NB4 (cell line): ENCODE data around the gene DAPK3.

Experiments used
- DNase-seq: peaks from one replicate; pipeline ENCODE4 v3.0.0; 2010; ENCODE audit warnings: low read depth
- H3K4me3 ChIP-seq: one replicate; pipeline ENCODE4 v1.5.1; 2011; ENCODE audit warnings: mild to moderate bottlenecking, low read depth, low read length, moderate library complexity
- MYC ChIP-seq: IDR thresholded peaks from 2 replicates; pipeline ENCODE4 v1.6.1; 2011; ENCODE audit warnings: low read depth, low read length
- POLR2A ChIP-seq: IDR thresholded peaks from 2 replicates; pipeline ENCODE4 v1.6.1; 2011; ENCODE audit warnings: mild to moderate bottlenecking; ENCODE audit not compliant: insufficient read length; ENCODE audit errors: extremely low read depth
- TF ChIP-seq, protein P1 (sequence below): IDR thresholded peaks from 2 replicates; pipeline ENCODE4 v1.6.1; 2011; ENCODE audit warnings: low read depth, low read length
- TF ChIP-seq, protein P2 (sequence below): IDR thresholded peaks from one replicate; pipeline ENCODE4 v1.5.1; 2012; ENCODE audit warnings: low read depth, low read length

The DAPK3 gene

DNA sequence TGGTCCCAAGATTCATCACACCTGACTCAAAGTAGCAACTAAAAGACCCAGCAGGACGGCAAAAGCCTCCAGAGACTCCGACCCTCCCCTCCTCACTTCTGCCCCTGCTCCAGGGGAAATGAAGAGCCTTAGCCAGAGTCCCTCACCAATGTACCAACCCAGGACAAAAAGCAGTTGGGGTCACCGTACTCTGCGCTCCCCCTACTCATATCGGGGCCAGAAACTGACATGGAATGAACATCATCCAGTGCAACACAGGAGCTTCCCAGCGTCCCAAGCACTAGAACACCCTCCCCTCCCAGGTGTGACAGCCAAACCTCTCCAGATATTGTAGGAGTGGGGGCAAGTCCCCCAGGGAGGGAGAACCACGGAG is 12.6 kb upstream of the DAPK3 start:
- peak overlapping the region; percentile 86 for H3K4me3 ChIP-seq
- DNase-seq, result no peak
- TF ChIP-seq, protein P1, sequence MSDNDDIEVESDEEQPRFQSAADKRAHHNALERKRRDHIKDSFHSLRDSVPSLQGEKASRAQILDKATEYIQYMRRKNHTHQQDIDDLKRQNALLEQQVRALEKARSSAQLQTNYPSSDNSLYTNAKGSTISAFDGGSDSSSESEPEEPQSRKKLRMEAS, result no peak
- TF ChIP-seq, protein P2, sequence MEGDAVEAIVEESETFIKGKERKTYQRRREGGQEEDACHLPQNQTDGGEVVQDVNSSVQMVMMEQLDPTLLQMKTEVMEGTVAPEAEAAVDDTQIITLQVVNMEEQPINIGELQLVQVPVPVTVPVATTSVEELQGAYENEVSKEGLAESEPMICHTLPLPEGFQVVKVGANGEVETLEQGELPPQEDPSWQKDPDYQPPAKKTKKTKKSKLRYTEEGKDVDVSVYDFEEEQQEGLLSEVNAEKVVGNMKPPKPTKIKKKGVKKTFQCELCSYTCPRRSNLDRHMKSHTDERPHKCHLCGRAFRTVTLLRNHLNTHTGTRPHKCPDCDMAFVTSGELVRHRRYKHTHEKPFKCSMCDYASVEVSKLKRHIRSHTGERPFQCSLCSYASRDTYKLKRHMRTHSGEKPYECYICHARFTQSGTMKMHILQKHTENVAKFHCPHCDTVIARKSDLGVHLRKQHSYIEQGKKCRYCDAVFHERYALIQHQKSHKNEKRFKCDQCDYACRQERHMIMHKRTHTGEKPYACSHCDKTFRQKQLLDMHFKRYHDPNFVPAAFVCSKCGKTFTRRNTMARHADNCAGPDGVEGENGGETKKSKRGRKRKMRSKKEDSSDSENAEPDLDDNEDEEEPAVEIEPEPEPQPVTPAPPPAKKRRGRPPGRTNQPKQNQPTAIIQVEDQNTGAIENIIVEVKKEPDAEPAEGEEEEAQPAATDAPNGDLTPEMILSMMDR, result no peak
- no peak for TF ChIP-seq MYC
- TF ChIP-seq POLR2A, result no peak

DNA sequence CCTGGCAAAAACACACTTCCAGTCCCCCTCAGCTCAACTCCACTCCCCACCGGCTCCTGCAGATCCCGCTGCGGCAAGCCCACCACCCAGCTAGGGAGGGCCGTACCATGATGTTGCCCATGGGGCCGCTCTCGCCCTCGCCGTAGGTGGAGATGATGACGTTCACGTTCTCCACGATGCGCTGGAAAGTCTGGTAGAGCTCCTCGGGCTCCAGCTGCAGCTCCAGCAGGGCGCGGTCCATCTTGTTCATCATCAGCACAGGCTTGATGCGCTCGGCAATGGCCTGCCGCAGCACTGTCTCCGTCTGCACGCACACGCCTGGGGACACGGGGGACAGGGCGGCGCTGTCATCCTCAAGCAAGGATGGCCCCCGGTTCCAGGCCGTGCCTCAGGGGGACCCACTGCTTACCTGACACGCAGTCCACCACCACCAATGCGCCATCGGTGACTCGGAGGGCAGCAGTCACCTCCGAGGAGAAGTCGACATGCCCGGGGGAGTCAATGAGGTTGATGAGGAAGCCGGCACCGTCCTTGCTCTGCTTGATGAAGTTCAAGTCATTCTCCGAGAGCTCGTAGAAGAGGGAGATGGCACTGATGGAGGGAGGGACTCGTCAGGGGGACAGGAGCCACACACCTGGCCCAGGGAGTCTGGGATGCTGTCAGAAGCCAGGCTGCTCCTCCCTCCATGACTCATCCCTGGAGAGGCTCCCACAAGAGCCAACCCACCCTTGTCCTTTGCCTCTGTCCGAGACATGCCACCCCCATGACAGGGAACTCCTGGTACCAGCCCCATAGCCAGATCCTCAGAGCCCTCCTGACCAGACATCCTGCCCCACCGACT is 12.0 kb upstream of the DAPK3 start:
- TF ChIP-seq MYC, result no peak
- TF ChIP-seq, protein P2, result no peak
- TF ChIP-seq, protein P1, result no peak
- no peak for TF ChIP-seq POLR2A
- peak; percentile 11 for DNase-seq
- H3K4me3 ChIP-seq, result peak overlapping the region; percentile 86

DNA sequence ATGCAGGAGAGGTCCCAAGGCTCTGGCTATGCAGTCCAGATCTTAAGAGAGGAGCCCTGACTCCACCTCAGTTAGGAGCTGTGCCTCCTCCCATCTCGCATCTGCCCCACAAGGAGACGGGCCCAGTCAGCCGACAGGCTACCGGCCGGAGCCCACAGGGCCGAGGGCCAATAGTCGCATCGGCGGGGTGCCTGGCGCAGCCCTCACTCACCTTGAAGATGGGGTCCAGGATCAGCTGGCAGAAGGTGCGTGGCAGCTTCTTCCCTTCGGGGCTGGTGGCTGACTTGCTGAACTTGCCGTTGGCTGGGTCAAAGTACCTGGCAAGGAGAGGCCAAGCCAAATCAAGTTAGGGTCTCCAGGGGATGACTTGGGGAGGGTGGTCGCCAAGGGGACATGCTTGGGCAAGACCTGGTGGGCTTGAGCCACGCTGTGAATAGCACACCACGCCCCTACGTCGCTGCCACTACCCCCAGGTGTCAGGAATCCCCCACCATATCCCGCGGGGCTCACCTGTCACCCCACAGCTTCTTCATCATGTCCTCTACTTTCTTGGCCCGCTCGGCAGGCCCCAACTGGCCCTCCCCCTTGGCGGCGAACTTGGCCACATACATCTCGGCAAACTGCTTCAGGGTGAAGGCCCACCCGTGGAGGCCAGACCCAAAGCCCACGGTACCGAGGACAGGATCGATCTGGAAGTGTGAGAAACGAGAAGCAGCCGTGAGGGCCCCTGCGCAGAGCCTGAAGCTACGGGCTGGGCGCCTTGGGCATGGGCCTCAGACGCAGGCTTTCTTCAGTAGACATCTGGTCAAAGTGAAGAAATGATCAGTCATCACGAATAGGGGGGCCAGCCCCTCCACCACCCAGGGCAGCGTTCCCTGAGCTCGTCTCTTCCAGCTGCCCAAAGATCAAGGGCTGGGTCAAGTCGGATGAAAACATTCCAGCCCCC is 11.1 kb upstream of the DAPK3 start:
- H3K4me3 ChIP-seq, result no peak overlapping the region
- DNase-seq, result no peak
- TF ChIP-seq, protein P1, result no peak
- TF ChIP-seq, protein P2, result no peak
- TF ChIP-seq POLR2A (no peak), MYC (no peak)

DNA sequence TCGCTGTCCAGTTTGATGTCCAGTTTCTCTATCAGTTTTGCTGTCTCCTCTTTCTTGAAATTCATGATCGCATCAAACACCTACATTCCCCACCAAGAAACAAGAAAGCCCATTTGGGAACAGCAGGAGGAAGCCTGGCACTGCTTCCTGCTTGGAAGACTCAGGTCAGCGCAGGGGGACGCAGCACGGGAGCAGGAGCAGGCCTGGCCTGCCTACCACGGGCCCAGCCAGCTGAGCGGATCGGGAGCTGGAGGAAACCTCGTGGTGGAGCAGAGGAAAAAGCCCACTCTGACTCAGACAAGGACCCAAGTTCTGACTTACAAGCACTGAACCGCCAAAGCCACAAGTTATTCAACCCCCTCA is 10.5 kb upstream of the DAPK3 start:
- no peak overlapping the region for H3K4me3 ChIP-seq

More for the DNA sequence above, 10.5 kb upstream of the DAPK3 start:
- peak; percentile 10 for DNase-seq
- TF ChIP-seq MYC (no peak), POLR2A (no peak)
- TF ChIP-seq, protein P1, result no peak
- TF ChIP-seq, protein P2, result no peak
